Measurements from ENCODE around the gene RETSAT.

DNA sequence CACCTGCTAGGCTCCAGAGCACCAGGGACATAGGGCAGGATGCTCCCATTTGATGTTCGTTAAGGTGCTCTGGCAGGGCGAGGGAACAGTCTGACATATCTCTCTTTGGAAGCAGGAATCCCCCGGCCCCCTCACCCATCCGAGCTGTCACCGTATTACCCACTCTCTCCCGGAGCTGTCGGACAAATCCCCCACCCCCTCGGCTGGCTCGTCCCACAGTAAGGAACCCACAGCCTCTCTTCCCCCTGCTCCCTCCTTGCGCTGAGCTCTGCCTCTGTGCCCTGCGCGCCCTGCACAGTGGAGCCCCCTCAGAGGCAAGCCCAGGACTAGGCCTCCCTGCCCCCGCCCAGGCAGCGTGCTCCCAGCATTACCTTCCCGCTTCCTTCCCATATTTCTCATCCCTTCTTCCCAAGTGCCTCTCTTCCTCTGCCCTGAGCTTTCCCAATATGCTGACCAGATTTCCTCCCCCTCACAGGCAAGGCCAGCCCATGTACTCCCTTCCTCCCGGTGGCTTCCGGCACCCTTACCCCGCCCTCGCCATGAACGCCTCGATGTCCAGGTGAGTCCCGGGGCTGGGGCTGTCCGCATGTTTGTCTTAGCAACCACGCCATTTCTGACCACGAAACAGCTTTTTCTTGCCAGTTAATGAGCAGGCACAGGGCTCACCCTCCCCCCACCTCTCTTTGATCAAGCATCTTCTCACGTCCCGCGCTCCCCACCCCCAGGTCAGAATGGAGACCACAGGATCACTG, 50.4 kb downstream of the RETSAT start:
- TF ChIP-seq SREBF2 (IDR thresholded peaks at IDR 0.05) (no peak), HOXB13 (CRISPR knock-in tag; IDR thresholded peaks at IDR 0.05; ENCODE audit: low read depth) (no peak), POLR2A (IDR thresholded peaks at IDR 0.05; ENCODE audit: low read length) (no peak), PBX3 (IDR thresholded peaks at IDR 0.05) (no peak)
- TF ChIP-seq, protein P1, sequence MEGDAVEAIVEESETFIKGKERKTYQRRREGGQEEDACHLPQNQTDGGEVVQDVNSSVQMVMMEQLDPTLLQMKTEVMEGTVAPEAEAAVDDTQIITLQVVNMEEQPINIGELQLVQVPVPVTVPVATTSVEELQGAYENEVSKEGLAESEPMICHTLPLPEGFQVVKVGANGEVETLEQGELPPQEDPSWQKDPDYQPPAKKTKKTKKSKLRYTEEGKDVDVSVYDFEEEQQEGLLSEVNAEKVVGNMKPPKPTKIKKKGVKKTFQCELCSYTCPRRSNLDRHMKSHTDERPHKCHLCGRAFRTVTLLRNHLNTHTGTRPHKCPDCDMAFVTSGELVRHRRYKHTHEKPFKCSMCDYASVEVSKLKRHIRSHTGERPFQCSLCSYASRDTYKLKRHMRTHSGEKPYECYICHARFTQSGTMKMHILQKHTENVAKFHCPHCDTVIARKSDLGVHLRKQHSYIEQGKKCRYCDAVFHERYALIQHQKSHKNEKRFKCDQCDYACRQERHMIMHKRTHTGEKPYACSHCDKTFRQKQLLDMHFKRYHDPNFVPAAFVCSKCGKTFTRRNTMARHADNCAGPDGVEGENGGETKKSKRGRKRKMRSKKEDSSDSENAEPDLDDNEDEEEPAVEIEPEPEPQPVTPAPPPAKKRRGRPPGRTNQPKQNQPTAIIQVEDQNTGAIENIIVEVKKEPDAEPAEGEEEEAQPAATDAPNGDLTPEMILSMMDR (IDR thresholded peaks at IDR 0.05) = no peak

All from A549 (cell line).